GM12873 (cell line): Measurements from ENCODE around the gene RBPJ.

Experiments used
- TF ChIP-seq, protein P1 (sequence below): IDR thresholded peaks from 2 replicates; pipeline ENCODE4 v1.5.1; 2012; ENCODE audit warnings: low read depth, mild to moderate bottlenecking, moderate library complexity, low read length, control low read depth; ENCODE audit not compliant: insufficient read depth; ENCODE audit errors: missing control alignments

Gene RBPJ

DNA sequence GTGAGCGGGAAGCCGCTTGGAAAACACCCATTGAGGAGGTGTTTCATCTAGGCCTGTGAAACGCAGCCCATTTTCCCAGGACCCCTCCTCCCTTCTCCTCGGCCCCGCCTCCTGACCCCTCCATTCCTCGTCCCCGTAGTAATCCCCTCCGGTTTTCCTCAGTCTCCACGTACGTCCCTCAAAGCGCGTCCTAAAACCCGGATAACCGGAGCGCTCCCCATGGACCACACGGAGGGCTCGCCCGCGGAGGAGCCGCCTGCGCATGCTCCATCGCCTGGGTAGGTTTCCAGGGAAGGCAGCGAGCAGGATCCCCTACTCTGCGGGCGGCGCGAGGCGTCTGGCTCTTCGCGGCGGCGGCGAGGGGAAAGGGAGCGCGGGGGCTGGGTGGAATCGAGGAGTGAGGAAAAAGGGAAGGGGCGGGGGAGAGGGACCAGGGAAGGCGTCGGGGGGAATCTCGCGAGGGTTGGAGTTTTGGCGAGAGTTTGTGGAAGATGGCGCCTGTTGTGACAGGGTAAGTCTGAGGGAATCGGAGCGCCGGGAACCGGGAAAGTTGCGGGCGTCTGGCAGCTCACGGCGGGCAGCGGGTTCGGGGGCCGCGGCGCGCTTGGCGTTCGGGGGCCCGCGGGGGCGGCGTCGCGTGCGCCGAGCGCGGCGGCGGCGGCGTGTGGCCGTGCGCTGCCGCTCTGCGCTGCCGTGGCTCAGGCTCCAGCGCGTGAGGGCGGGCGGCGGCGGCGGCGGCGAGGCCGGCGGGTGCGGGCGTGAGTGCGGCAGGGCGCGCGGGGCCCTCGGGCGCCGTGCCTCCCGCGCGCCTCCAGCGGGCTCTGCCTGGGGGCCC is at the start of gene RBPJ:
Gene RBPJ, plus strand, starts transcription at position 477 of the 835 bp plus-strand sequence. Its CDS starts 15 bp downstream, at position 492.
- TF ChIP-seq, protein P1, sequence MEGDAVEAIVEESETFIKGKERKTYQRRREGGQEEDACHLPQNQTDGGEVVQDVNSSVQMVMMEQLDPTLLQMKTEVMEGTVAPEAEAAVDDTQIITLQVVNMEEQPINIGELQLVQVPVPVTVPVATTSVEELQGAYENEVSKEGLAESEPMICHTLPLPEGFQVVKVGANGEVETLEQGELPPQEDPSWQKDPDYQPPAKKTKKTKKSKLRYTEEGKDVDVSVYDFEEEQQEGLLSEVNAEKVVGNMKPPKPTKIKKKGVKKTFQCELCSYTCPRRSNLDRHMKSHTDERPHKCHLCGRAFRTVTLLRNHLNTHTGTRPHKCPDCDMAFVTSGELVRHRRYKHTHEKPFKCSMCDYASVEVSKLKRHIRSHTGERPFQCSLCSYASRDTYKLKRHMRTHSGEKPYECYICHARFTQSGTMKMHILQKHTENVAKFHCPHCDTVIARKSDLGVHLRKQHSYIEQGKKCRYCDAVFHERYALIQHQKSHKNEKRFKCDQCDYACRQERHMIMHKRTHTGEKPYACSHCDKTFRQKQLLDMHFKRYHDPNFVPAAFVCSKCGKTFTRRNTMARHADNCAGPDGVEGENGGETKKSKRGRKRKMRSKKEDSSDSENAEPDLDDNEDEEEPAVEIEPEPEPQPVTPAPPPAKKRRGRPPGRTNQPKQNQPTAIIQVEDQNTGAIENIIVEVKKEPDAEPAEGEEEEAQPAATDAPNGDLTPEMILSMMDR, result no peak

DNA sequence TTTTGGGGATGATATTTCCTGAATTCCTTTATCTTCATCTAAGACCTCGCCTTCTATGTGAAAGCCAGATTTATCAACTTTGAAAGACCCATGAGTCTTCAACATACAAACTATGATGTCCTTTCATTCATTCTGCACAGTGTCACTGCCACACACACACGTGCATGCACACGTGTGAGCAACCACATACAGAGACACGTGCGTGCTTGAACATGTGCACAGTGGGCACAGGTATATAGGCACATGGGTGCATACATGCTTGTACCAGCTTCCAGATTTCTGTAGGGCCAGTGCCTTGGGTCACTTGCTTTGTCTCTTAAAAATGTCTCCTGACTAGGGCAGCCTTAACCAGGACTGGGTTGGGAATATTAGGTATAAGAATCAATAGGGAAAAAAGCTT is 49.1 kb upstream of the RBPJ start:
- TF ChIP-seq, protein P1, result no peak

DNA sequence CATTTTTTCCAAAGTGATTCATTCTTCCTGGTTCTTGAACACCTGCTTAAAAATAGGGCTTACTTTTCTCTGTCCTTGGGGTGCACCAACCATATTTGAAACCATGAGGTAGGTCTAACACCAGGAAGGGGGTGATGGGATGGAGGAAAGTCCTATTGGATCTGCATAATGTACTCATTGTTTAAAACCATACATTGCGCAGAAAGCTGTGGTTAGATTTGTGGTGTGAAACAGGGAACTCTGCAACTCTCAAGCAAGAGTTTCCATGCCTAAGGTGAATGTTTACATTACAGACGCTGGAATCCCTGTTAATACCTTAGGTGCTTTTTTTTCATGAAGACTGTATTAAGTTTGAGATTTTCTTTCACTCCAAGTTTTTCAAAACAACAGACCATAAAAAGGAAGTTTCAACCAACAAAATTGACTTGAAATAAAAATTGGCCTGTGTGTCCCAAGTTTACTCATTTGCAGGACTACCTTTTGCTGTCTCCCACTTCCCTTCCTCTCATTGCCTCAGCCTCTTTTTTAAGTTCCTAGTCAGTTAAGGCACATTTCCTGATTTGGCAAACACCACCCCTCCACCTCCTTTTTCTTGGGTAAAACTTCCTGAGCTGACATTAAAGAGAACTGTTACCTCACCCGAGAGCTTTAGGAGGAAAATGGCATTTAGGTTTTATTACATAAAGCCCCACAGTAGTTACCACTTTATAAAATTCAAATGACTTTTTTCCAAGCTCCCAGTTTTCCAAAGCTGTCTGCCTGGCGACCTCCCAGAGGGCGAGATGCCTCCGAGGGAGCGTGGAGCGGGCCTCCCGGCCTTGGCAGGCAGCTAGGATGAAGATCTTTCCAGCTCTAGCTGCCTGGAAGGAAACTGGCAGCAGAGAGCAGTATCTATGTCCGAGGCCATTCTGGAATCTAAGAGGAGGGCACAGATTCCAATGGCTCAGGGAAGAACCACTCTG is 47.9 kb upstream of the RBPJ start:
- TF ChIP-seq, protein P1, result no peak

DNA sequence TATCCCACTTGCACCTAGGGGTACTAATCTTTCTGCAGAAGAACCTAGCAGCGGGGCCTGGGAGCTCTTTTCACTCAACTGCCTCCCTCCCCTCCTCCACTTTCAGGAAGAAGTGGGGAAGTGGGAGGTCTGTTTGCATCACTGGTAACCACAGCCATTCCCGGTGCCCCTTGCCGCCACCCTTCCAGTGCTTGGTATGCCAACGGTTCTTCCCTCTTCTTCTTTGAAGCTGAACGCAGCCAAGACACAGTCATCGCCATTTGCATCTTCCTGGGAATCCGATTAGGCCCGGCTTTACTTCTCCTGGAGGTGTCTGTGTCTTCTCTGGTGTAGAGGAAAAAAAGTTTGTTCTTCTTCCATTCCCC is 47.2 kb upstream of the RBPJ start:
- TF ChIP-seq, protein P1, result no peak

DNA sequence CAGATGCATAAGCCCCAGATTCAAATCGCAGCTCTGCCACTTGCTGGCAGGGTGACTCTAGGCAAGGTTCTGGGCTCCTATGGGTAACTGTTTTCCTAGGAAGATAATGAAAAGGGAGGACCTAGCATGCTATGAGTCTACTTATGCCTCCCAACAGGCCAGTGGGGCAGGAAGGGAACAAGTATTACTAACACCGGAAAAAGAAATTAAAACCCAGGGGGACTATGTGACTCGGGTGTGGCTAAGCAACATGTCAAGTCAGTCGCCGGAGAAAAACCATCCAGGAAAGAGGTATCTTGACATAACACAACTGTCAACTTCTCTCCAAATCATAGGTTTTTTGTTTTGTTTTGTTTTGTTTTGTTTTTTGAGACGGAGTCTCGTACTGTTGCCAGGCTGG is 45.5 kb upstream of the RBPJ start:
- TF ChIP-seq, protein P1, result no peak

DNA sequence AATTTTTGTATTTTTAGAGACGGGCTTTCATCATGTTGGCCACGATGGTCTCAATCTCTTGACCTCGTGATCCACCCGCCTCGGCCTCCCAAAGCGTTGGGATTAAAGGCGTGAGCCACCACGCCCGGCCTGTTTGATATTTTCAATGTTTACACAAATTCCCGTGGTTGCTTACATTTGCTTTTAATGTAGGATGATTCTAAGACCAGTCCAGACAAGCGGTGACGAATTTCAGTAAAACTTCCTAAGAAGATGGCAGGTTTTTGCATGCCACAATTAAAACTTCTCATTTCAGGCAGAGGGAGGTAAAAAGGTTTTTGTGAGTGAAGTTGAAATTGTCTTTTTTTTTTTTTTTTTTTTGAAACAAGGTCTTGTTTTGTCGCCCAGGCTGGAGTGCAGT is 41.4 kb upstream of the RBPJ start:
- TF ChIP-seq, protein P1, result no peak

DNA sequence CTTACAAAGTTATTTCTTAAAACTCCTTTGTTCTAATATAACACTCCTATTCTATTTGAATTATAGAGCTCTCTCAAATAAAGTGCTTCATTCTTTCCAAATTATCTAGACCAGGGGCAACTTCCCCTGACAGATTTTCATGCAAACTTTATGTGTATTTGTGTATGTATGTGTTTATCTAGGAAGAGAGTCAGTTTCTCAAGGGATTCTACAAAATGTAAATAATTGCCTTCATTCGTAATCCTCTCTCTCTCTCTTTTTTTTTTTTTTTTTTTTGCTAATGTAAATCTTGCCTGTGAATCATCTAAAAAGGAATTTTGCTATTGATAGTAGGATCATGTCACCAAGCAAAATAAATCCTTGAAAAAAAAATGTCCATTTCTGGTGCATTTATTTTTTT is 38.9 kb upstream of the RBPJ start:
- TF ChIP-seq, protein P1, result no peak
